NCI-H128 (cell line): ENCODE measurements around the gene ZNF408.
"Not testable (repeated sequence)": the region's sequence is repeated elsewhere in the genome, so short reads cannot be mapped to it uniquely, and the experiment has no call there.

ENCODE experiments used
- DNase-seq: peaks from one replicate; lab custom pipeline; 2025; ENCODE audit not compliant: unreplicated experiment; lab: John Stamatoyannopoulos, UW

The ZNF408 gene

DNA sequence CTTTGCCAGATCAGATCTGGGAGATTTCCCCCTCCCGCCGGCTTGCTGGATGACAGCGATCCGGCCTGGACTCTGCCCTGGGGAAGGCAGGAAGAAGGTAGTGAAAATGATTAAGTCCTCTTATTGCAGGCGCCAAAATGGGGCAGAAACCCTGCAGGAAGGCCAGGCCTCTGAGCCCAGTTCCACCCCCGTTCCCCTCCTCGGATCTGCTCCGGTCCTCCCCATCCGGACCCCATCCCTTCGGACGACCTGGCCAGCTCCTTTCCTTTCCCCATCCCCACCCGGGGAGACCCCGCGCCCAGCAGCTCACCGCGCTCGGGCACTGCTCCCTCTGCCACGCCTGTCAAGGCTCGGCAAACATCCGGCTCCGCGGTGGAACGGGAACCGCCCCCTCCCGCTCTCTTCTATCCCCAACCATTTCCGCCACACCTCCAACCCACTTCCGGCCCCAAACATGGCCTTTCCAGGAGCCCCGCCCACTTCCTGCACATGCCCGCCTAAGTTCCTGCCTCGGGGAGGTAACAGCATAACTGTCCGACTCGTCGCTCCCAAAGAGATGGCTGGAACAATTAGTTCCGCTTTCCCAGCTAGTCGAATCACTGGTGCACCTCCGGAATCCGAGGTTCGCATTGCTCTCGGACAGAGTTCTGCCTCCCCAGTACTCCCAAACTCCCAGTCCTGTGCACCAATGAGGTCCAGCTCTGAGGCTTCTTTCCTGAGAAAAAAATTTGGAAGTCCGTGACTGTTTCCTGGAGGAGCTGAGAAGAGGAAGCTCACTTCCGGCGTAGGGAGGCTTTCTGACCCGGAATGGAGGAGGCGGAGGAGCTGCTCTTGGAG lies at the start of gene ZNF408, which contains the start of gene ARHGAP1:
Gene ZNF408 (plus strand): TSS at position 791 of the 837 bp plus-strand sequence. CDS start 17 bp downstream, at position 808.
Gene ARHGAP1 (minus strand): TSS at position 379 of the 837 bp plus-strand sequence. CDS start 4,512 bp downstream, outside the sequence.
- peak; percentile 97 for DNase-seq

DNA sequence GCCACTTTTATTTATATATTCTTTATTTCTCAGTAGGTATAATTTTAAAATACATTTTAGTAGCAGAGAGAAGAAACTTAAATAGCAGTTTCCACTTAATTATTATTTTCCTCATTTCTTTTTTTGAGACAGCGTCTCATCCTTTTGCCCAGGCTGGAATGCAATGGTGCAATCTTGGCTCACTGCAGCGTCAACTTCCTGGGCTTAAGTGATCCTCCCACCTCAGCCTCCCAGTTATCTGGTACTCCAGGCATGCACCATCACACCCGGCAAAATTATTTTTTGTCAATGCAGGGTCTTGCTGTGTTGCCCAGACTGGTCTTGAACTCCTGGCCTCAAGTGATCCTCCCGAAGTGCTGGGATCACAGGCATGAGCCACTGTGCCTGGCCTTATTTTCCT lies 45.2 kb upstream of the ZNF408 start:
- no peak for DNase-seq

DNA sequence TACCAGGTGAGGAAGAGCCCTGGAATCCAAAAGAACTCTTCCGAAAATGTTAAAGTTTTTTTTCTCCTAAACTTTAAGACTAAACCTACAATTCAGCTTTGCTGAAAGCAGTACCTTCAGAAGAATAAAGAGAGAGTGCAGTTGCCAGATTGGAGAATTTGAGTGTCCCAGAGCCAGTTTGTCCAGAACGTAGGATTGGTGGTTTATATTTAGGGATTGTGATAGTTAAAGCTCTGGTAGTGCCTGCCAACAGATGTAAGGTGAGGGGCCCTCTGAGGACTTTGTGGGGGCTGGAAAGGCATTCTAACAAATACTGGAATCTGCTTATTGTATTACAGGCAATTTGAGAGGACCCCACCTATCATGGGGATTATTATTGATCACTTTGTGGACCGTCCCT lies 43.6 kb upstream of the ZNF408 start:
- no peak for DNase-seq

DNA sequence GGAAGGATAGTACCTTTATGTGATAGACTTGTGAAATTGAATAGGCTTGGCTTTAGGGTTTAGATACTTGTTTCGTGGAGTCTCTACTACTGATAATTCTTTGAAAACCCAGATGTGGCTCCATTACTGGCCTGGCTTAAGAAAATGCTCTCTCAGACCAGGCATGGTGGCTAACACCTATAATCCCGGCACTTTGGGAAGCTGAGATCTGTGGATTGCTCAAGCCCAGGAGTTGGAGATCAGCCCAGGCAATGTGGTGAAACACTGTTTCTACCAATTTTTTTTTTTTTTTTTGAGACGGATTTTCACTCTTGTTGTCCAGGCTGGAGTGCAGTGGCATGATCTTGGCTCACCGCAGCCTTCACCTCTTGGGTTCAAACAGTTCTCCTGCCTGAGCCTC lies 42.6 kb upstream of the ZNF408 start:
- no peak for DNase-seq

DNA sequence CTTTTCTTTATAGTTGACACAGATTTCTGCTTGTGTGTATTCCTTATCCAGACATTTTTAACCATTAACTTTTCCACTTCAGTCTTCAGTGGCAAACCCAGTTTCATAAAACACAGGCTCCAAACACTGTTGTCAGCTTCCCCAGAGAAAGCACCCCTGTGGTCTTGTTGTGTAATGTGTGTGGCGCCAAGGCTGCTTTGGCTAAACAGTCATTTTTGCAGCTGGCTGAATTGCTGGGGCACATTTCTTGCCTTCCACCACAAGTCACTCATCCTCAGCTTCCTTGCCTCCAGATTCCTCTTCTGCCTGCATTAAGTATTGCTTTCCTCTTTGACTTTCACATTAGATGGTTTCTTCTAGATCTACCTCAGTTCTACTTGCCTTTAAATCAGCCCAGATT lies 40.9 kb upstream of the ZNF408 start:
- DNase-seq, result no peak

DNA sequence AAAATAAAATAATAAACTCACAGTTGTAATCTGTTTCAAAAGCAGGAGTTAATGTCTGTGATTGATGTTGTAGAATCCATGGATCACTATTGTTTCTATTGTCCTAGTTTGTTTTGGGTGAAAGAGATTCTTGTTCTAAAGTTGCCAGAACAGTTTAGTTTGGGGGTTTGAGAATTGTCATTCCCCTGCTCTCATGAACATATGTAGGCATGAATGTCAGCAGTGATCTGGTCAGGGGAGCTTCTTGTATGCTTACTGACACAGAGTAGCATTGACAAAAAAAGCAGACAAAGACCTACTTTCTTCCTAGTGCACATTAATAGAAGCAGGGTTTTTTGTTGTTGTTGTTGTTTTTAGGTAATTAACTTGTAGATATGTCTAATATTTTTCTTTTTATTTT lies 39.0 kb upstream of the ZNF408 start:
- no peak for DNase-seq

DNA sequence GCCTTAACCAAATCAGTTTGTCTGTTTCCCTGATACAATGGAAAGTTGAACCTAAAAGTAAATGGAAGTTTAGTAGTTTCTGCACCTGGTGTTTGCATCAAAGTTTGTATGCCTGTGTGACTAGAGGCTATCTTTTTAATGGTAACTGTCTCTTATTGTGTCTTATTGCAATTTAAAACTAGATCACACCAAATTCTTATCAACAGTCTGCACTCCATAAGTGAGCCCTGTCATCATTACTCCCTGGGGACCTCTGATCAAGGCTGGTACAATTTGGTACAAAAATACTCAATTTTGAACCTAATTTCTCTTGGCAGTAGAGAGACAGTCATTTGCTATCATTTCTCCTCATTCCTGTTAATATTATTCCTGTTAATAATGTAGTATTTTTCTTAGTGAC lies 38.5 kb upstream of the ZNF408 start:
- no peak for DNase-seq

DNA sequence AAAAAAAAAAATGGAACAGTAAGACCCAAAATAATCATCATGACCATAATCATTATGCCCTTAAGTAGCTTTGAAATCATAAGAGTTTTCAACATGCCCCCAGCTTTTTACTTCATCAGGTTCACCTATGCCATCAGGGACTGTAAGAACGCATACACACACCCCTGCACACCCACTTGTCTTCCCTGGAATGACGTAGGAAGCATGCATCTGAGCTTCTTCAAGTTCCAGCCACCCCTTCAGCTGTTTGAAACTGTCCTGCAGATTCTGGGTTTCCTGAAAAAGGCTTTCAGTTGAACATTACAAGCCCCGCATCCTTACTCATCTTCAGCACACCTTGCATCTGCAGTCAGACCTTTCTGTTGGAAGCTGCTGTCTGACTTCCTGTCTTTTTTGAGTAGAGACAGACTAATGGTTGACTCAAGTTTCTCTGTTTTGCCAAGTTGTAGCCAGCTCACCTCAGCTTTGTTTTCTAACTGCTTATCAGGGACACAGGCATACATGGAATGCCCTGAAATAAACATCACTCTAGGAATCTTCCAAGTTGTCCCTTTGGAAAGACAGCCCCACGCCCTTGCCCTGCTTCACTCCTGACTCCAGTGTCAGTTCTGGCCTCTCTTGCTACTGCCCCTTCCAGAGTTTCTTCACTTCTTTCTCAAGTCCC lies 37.4 kb upstream of the ZNF408 start:
- no peak for DNase-seq

DNA sequence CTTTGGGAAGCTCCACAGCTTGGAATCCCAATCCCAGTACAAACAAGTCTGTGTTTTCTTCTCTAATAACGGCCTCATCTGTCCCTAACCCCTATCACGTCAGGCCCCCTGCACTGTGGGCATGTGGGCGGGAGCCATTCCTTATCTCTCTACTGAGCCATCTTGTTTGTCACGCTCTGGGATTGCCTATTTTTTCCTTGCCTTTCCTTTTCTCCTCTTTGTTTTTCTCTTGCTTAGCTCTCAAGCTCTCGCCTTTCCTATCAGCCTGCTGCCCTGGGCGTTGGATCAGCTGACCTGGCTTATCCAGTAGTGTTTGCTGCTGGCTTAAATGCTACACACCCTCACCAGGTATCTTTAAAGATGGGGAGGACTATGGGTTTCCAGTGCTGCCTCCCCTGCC lies 36.2 kb upstream of the ZNF408 start:
- no peak for DNase-seq

DNA sequence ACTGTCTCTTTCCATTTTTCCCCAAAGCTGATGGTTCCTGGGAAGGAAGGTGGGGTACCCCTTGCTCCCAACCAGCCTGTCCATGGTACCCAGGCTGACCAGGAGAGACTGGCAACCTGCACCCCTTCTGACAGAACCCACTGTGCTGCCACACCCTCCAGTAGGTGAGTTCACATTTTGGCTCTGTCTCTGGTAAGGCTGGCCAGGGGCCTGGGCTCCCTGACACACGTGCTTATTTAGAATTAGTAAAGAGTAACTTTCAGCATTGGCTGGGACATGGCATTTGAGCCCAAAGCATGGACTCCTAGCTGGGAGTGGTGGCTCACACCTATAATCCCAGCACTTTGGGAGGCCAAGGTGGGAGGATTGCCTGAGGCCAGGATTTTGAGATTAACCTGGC lies 35.5 kb upstream of the ZNF408 start:
- no peak for DNase-seq

DNA sequence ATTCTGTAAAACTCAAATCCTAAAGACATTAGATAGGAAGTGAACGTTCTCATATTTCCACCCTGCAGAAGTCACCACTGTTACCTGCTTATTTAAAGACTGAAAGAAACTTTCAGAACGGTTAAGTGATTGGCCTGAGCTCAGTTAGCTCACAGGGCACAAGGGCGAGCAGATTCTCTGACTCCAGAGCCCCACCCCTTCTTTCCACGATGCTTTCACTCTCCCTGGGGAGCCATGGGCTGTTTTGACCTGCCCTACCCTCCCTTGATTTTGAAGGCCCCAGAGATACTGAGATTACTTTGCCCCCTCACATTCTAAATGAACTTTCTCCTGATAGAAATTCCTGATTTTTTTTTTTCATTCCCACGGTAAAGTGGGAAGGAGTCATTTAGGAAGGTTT lies 34.3 kb upstream of the ZNF408 start:
- no peak for DNase-seq

DNA sequence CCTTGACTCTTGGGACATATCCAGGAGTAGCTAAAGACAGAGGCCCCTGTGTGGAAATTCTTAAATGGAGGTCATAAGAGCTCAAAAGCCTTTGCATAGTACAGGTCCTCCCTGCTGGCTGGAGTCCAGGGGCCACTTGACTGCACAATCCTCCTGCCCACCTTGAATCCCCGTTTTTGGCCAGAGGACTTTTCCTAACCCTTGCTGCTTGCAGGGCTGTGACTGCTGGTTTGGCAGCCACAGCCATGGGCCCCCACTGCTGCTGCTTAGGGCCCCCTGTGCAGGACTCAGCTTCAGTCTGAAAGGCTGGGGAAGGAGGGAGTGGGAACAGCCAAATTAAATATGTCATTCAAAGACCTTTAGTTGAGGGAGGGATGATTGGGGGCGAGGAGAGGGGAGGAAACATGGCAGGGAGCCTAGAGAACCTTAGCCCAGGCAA lies 33.8 kb upstream of the ZNF408 start:
- no peak for DNase-seq

DNA sequence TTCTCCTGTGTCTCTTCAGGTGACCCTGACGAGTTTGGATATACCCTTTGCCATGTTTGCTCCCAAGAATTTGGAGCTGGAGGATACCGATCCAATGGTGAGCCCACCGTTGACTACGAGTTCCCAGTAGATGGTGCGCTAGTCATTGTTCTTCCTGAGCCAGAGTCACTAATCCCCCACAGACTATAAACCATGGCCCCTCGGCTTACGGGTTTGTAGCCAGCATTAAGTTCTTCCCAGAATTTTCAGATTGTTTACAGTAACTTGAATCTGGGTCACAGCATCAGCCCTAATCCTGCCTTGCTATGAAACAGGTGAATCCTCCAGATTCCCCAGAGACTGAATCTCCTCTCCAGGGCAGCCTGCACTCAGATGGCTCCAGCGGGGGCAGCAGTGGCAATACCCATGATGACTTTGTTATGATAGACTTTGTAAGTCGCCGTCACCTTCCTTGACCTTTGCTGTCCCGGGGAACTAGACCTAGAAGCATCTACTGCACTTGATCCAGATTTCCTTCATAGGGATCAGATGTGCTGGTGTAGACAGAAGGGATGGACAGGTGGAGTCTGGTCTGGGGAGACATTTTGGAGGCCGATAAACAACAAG lies 32.2 kb upstream of the ZNF408 start:
- no peak for DNase-seq

DNA sequence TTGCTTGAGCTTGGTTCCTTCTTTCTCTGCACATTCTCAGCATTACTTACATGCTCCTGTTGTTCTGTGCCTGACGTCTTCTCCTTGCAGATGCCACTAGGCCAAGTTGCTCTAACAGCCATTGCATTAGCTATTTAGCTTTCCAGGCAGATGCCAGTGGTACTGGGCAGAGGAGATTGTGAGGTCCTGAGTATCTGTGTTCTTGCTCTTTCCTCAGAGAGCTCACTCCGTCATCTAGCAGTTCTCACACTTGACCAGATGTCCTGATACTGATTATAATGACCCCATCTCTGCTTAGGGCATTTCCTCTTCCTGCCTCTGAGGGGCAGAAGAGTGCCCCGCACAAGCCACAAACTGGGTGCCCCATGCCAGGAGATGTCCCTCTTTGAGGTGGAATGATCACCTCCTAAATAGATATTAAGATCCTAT lies 31.1 kb upstream of the ZNF408 start:
- DNase-seq, result no peak

DNA sequence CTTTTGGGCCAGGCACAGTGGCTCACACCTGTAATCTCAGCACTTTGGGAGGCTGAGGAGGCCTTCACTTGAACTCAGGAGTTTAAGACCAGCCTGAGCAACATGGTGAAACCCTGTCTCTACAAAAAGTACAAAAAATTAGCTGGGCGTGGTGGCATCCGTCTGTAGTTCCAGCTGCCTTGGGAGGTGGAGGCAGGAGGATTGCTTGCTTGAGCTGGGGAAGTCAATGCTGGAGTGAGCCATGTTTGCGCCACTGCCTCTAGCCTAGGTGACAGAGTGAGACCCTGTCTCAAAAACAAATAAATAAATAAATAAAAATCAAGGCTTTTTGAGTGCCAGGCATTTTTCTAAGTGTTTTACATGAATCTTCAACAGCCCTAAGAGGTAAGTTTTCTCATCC lies 30.3 kb upstream of the ZNF408 start:
- not testable (repeated sequence) for DNase-seq

DNA sequence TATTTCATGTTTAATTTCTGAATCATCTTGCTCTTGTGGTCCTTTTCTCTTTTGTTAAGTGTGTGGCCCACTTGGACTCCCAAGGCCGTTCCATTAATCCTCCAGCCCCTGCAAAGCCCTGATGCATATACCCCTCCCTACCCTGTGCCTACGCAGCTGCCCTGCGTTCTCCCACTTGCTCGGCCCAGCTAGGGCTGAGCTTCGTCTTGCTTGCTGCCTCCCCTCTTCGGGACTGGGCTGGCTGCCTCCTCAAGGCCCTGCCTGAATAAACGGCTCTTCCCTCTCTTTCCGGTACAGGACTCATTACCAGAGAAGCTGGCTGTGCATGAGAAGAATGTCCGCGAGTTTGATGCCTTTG lies 28.9 kb upstream of the ZNF408 start:
- no peak for DNase-seq

DNA sequence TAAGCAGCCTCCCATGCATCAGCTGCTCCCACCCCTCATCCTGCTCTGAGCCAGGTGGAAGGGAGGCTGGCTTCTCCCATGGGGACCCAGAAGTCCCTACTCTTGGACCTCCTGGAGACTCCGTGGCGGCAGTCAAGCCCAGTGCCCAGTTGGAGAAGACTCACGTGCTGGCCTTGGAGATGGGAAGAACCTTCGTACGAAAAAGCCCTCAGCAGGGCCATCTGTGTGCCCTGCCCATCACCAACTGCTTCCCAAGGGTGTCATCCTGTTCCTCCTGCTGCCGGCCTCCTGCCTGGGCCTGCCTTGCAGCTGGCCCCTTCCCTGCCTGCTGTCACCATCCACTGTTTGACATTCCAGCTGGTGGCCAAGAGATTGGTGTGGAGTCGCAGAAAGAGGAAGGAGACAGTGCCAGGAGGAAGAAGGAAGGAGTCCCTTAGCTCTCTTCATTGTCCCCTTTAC lies 28.4 kb upstream of the ZNF408 start:
- DNase-seq, result no peak

DNA sequence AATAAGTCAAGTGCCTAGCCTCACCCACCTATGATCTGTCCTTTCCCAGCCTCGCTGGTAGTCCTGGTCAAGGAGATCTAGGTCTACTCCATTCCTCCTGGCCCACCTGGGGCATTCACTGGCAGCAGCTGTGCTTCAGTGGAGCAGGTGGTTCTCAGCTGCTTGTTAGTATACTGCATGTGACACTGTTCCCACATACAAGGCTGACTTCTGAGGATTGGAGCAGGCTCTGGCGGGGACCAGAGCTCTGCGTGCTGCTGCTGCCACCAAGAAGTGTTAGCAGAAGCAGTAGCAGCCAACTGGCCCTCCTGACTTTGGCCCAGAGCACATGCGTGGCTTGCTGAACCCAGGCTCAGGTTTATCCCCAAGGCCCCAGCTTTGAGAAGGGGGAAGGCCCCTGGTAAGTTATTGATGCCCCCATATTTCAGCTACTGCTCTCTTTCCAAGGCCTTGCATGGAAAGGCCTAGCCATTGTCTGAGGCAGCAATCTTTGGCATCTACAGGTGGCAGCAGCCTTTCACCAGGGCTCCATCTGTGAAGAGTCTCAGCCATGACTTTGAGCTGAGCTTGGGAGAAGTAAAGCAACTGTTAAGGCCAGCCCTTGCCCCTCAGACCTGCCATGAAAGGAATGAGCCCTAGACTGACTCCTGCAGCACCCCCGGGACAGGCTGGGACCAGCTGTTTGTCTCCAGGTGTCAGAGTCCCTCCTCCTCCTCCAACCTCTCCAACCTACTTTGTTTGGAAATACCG lies 26.9 kb upstream of the ZNF408 start:
- no peak for DNase-seq

DNA sequence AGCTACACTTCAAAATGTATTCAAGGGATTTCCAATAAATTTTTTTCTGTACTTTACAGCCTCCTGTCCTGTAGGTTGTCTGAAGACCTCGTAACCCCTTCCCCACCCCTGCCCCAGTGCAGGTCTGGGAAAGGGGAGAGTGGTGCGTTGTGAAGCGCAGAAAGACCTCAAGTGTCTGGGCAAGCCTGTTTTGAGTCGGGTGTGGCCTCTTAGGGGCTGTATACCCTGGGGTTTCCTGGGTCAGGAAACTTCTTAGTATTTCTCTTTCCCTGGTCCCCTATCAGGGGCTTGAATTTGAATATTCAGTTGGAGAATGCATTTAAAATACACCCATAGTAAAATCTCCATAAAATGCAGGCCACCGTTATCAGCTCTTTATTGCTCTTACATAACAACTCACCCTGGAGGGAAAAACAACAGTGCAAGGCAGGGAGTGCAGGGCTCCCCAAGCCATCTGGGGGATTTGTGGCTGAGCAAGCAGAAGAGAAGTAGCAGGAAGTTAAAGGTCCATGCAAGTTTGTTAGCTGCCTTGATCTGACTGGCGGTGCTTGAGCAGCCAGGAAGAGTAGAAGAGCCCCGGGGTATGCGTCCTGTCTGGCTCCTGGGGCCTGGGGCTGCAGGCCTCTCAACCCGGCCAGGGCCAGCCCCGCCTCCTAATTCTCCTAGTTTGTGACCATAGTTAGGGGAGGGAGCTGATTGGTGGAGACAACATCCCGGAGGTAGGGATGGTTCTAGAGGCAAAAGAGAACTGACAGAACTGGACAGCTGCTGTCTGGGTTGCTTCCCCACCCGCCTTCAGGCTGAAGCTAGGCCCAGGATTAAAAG lies 26.2 kb upstream of the ZNF408 start:
- no peak for DNase-seq

DNA sequence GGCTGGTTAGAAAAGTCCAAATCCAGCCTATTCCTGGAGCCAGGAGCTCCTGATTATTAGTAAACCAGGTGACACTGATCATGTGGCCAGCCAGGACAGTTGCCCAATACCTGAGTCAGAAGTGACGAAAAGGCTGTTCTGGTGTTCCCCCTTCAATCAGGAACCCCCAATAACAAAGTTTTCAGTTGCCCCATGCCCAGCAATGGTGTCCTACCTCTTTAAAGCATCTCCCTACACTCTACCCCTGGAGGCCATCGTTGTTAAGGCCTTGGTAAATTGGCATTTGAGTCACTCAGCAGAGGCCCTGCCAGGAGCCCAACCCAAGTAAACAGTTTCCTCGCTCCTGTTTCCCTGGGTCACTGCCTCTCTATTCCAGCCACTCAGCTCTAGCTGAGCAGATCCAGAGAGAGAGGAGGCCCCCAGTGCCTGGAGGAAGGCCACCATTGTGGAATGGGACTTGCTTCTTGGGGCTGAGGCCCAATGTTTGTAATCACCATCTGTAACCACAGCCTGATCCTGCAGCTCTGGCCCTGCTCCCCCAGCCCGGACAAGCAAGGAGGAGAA lies 25.5 kb upstream of the ZNF408 start:
- no peak for DNase-seq
